OCI-LY7 (cell line): ENCODE data around the gene PRG3. TPM values are rescaled to one million over a fixed set of nuclear protein-coding genes. Genes with fewer than 3 reads are reported as not detected.
"Not testable (repeated sequence)": the region's sequence is repeated elsewhere in the genome, so short reads cannot be mapped to it uniquely, and the experiment has no call there.

Experiments used
- BruUV-seq: library from RNA; stranded (reverse); fragments of 400-500 nt; replicated peaks from 2 replicates; lab custom pipeline; 2021; lab: Mats Ljungman, UMichigan
- CTCF ChIA-PET: fragments of 300-600 bp; sonication (Branson Sonifier 250); formaldehyde crosslinking; loops from one replicate; lab custom pipeline; 2022; ENCODE audit warnings: antibody characterized with exemption; ENCODE audit not compliant: unreplicated experiment; lab: Charles Lee
- POLR2A ChIA-PET: fragments of 300-600 bp; sonication (Branson Sonifier 250); formaldehyde crosslinking; loops from one replicate; lab custom pipeline; 2022; ENCODE audit warnings: antibody characterized with exemption; lab: Charles Lee
- DNase-seq: peaks from one replicate; pipeline ENCODE4 v3.0.0-alpha.2; 2015; ENCODE audit warnings: low spot score
- H2AFZ ChIP-seq: fragments of 200-600 bp; sonication (generic), shearing (Covaris generic); 2 replicates; pipeline ENCODE4 v1.6.1; 2014; ENCODE audit warnings: mild to moderate bottlenecking, antibody characterized with exemption, low read length, moderate library complexity
- H3K27ac ChIP-seq: fragments of 200-600 bp; sonication (generic); 2 replicates; pipeline ENCODE4 v1.5.1; 2014; ENCODE audit warnings: mixed run types, low read depth, mild to moderate bottlenecking, moderate library complexity, low read length, inconsistent platforms; ENCODE audit not compliant: poor library complexity, severe bottlenecking
- H3K36me3 ChIP-seq: fragments of 200-600 bp; sonication (generic); 2 replicates; pipeline ENCODE4 v1.6.1; 2014; ENCODE audit warnings: mild to moderate bottlenecking, antibody characterized with exemption, low read length, moderate library complexity, mixed read lengths; ENCODE audit not compliant: insufficient read depth
- H3K4me1 ChIP-seq: fragments of 200-600 bp; sonication (generic); 2 replicates; pipeline ENCODE4 v1.5.1; 2014; ENCODE audit warnings: mild to moderate bottlenecking, low read length; ENCODE audit not compliant: insufficient read depth, poor library complexity, severe bottlenecking
- H3K4me2 ChIP-seq: fragments of 200-600 bp; sonication (generic); 2 replicates; pipeline ENCODE4 v1.6.1; 2014; ENCODE audit warnings: mild to moderate bottlenecking, low read length
- H3K4me3 ChIP-seq: fragments of 200-600 bp; sonication (generic); 2 replicates; pipeline ENCODE4 v1.5.1; 2014; ENCODE audit warnings: mild to moderate bottlenecking, low read depth, low read length; ENCODE audit not compliant: poor library complexity, severe bottlenecking
- H3K79me2 ChIP-seq: fragments of 200-600 bp; sonication (generic); 2 replicates; pipeline ENCODE4 v1.6.1; 2016; ENCODE audit warnings: low read depth, mild to moderate bottlenecking, low read length, moderate library complexity, mixed read lengths; ENCODE audit not compliant: insufficient read depth
- H3K9me2 ChIP-seq: fragments of 200-600 bp; sonication (generic); 2 replicates; pipeline ENCODE4 v1.6.1; 2016; ENCODE audit warnings: mild to moderate bottlenecking, low read length, mixed read lengths; ENCODE audit not compliant: insufficient read depth
- H3K9me3 ChIP-seq: fragments of 200-600 bp; sonication (generic); 2 replicates; pipeline ENCODE4 v1.6.1; 2014; ENCODE audit warnings: mild to moderate bottlenecking, mixed run types, low read length, mixed read lengths
- H4K20me1 ChIP-seq: fragments of 200-600 bp; sonication (generic); 2 replicates; pipeline ENCODE4 v1.6.1; 2014; ENCODE audit warnings: mild to moderate bottlenecking, antibody characterized with exemption, low read length, moderate library complexity, mixed read lengths; ENCODE audit not compliant: insufficient read depth
- EZH2phosphoT487 ChIP-seq: fragments of 200-600 bp; sonication (generic); IDR thresholded peaks from 2 replicates; pipeline ENCODE4 v1.6.1; 2018; ENCODE audit warnings: low read depth, borderline replicate concordance, mild to moderate bottlenecking, mixed run types, antibody characterized with exemption, low read length, moderate library complexity, mixed read lengths
- intact Hi-C: fragments of 100-400 bp; cut with micrococcal nuclease; formaldehyde crosslinking; loops from one replicate; pipeline ENCODE4 v1.10.0; 2022; ENCODE audit not compliant: unreplicated experiment
- total RNA-seq, 2 experiments: library from RNA; depleted of rRNA in 1 of 2; stranded (reverse); fragments of >200 nt in 1 of 2; shearing (Covaris generic) in 1 of 2; gene quantifications; 2 replicates each; pipeline ENCODE4 v1.2.3, GENCODE V29; 2014 to 2022
- TF ChIP-seq, protein P1 (sequence below): fragments of 200-600 bp; sonication (generic); conservative IDR thresholded peaks from 2 replicates; pipeline ENCODE4 v1.5.1; 2014; ENCODE audit warnings: mild to moderate bottlenecking, antibody characterized with exemption, low read length, moderate library complexity, mixed read lengths

The PRG3 gene
- total RNA-seq, 2 experiments from 2014 or later: not detected

DNA sequence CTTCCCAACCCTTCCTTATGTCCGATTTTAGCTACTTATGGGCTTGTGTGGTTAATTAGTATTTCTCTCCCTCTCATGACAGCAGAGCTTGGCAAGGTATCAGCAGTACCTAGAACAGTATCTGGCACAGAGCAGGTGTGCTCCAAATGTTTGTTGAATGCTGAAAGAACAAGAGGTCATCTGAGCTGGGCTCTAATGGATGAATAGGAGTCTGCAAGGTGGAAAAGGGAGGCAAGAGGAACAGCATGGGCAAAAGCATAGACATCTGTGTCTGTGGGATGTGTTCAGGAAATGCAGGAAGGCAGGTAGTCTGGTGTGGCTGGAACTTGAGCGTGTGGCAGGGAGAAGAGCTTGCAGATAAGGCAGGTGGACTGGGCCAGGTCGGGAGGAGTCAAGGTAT lies 19.0 kb downstream of the PRG3 start:
- no TSS peak for BruUV-seq
- no peak overlapping the region for H3K4me3 ChIP-seq
- ChIA-PET CTCF (interaction anchor here (0.6 kb wide), 1 partner anchor 1905 kb away, joined by 4 read pairs; no protein-coding TSS in a partner anchor), POLR2A (interaction anchor here (1.2 kb wide), 1 partner anchor 375 kb away, joined by 3 read pairs; no protein-coding TSS in a partner anchor)
- no peak overlapping the region for H3K4me2 ChIP-seq
- intact Hi-C loops: no loop called here
- H3K9me3 ChIP-seq: no peaks in the 10 kb centered on the region
- no peak for DNase-seq
- H4K20me1 ChIP-seq: no peaks in the 10 kb centered on the region
- no peaks in the 10 kb centered on the region for H3K9me2 ChIP-seq
- H3K36me3 ChIP-seq: no peaks in the 10 kb centered on the region
- no peak overlapping the region for H2AFZ ChIP-seq
- no peak overlapping the region for H3K27ac ChIP-seq
- H3K4me1 ChIP-seq: no peaks in the 10 kb centered on the region
- TF ChIP-seq, protein P1, sequence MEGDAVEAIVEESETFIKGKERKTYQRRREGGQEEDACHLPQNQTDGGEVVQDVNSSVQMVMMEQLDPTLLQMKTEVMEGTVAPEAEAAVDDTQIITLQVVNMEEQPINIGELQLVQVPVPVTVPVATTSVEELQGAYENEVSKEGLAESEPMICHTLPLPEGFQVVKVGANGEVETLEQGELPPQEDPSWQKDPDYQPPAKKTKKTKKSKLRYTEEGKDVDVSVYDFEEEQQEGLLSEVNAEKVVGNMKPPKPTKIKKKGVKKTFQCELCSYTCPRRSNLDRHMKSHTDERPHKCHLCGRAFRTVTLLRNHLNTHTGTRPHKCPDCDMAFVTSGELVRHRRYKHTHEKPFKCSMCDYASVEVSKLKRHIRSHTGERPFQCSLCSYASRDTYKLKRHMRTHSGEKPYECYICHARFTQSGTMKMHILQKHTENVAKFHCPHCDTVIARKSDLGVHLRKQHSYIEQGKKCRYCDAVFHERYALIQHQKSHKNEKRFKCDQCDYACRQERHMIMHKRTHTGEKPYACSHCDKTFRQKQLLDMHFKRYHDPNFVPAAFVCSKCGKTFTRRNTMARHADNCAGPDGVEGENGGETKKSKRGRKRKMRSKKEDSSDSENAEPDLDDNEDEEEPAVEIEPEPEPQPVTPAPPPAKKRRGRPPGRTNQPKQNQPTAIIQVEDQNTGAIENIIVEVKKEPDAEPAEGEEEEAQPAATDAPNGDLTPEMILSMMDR: no peak
- no peak for TF ChIP-seq EZH2phosphoT487
- H3K79me2 ChIP-seq: no peaks in the 10 kb centered on the region

GRCh38 chr11:57361420-57361819 lies 19.5 kb downstream of the PRG3 start:
- H3K79me2 ChIP-seq, H3K4me1 ChIP-seq, H4K20me1 ChIP-seq, intact Hi-C loops, H3K4me2 ChIP-seq, H3K9me2 ChIP-seq, CTCF ChIA-PET, H3K36me3 ChIP-seq, BruUV-seq, H2AFZ ChIP-seq, H3K27ac ChIP-seq, H3K4me3 ChIP-seq, DNase-seq, H3K9me3 ChIP-seq: not testable (repeated sequence)
- POLR2A ChIA-PET: interaction anchor here (0.6 kb wide), 1 partner anchor 24 kb away, joined by 6 read pairs; no protein-coding TSS in a partner anchor

DNA sequence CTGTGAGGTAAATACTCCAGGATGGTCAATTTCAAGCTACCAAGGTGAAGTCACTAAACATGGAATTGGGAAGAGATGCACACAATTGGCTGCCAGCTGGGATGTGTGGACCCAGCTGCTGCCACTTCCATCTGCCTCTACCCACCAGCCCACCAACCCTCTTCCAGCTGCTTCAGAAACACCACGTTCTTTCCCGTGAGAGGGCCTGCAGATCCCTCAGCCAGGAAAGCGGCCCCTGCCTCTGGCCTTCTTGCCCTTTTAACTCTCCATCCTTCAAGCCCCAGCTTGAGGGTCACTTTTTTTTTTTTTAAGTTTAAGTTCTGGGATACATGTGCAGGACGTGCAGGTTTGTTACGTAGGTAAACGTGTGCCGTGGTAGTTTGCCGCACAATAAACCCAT lies 20.0 kb downstream of the PRG3 start:
- Histone ChIP-seq H3K4me3 (no peak overlapping the region), H3K9me2 (no peaks in the 10 kb centered on the region), H3K36me3 (no peaks in the 10 kb centered on the region), H3K27ac (no peak overlapping the region), H3K9me3 (no peaks in the 10 kb centered on the region), H2AFZ (no peak overlapping the region), H3K79me2 (no peaks in the 10 kb centered on the region), H3K4me1 (no peaks in the 10 kb centered on the region), H4K20me1 (no peaks in the 10 kb centered on the region), H3K4me2 (no peak overlapping the region)
- no peak for DNase-seq
- POLR2A ChIA-PET: interaction anchor here (0.5 to 0.6 kb wide), 2 partner anchors 24 to 326 kb away, joined by 5 to 6 read pairs; no protein-coding TSS in a partner anchor
- intact Hi-C loops: no loop called here
- BruUV-seq: no TSS peak
- no peak for TF ChIP-seq EZH2phosphoT487
- TF ChIP-seq, protein P1: no peak
- CTCF ChIA-PET: no interaction called here
